Prostate gland (tissue), 2 donors: ENCODE measurements around the gene TEAD4.

Source experiments
- POLR2A ChIP-seq: fragments of 450-650 bp; IDR thresholded peaks from one replicate; pipeline ENCODE4 v1.6.1; 2016; ENCODE audit warnings: antibody characterized with exemption, mild to moderate bottlenecking
- POLR2AphosphoS5 ChIP-seq: sonication (generic); formaldehyde crosslinking; IDR thresholded peaks from one replicate; pipeline ENCODE4 v1.6.1; 2017; ENCODE audit warnings: antibody characterized with exemption
- TF ChIP-seq, protein P1 (sequence below), 4 experiments: fragments of 200-600 bp in 2 of 4; fragments of 450-650 bp in 2 of 4; sonication (generic) in 2 of 4; IDR thresholded peaks; 1 replicate in 3 of 4; 2 replicates in 1 of 4; pipeline ENCODE4 v1.5.1; 2016 to 2019; ENCODE audit warnings: antibody characterized with exemption in 4 of 4, mild to moderate bottlenecking in 2 of 4, moderate library complexity in 2 of 4

DNA sequence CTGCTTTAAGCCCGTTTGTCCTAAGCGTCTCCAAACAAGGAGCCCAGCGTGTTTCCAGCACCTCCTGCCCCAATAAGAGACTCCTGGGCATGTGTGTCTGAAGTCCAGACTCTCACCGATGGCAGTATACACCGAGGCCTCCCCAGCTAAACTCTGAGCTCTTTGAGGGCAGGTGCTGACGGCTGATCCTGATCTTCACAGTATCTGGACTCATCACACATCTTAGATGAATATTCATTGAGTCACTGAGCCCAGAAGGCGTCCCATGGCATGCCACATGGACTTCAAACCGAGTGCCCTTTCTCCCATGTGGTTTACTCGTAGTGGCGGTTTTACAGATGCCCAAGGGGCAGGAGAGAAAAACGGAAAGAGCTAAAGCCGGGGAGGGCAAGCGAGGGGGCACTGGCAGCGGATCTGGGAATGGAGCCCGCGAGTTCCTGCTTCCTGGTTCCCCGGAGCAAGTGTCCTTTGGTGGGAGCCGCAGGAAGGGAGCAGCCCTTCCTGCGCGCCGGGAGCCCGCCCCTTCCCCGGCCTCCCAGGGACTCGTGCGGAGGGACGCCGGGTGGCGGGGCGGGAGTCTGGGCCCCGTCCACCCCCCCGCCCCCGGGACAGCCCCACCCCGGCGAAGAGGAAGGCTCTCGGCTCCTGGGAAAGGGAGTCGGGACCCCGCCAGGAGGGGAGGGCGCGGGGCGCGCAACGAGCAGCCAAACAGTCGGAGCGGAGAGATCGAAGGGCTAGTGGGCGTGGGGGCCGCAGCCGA, 585 bp upstream of the TEAD4 start:
- TF ChIP-seq POLR2A (no peak), POLR2AphosphoS5 (no peak)
- TF ChIP-seq, protein P1, sequence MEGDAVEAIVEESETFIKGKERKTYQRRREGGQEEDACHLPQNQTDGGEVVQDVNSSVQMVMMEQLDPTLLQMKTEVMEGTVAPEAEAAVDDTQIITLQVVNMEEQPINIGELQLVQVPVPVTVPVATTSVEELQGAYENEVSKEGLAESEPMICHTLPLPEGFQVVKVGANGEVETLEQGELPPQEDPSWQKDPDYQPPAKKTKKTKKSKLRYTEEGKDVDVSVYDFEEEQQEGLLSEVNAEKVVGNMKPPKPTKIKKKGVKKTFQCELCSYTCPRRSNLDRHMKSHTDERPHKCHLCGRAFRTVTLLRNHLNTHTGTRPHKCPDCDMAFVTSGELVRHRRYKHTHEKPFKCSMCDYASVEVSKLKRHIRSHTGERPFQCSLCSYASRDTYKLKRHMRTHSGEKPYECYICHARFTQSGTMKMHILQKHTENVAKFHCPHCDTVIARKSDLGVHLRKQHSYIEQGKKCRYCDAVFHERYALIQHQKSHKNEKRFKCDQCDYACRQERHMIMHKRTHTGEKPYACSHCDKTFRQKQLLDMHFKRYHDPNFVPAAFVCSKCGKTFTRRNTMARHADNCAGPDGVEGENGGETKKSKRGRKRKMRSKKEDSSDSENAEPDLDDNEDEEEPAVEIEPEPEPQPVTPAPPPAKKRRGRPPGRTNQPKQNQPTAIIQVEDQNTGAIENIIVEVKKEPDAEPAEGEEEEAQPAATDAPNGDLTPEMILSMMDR (IDR thresholded peaks at IDR 0.05): no peak
